Prostate gland (tissue), 2 donors: Measurements from ENCODE around the gene SCIN. TPM values are rescaled to one million over a fixed set of nuclear protein-coding genes. Genes with fewer than 3 reads are reported as not detected.

Experiments
- DNase-seq: peaks from one replicate; pipeline ENCODE4 v3.0.0-alpha.2; 2019; ENCODE audit warnings: low spot score
- H3K27ac ChIP-seq, 2 donors: fragments of 200-600 bp; sonication (generic); 2 replicates each; pipeline ENCODE4 v1.5.1; 2017 to 2019
- H3K27me3 ChIP-seq: fragments of 200-600 bp; sonication (generic); replicated peaks from 2 replicates; pipeline ENCODE4 v1.5.1; 2019; ENCODE audit not compliant: insufficient read depth
- H3K36me3 ChIP-seq, 2 donors: fragments of 200-600 bp; sonication (generic); 1 replicate in 1 of 2; 2 replicates in 1 of 2; pipeline versions ENCODE4 v1.5.1 to v1.8.1; 2017 to 2019
- H3K4me1 ChIP-seq: fragments of 200-600 bp; sonication (generic); replicated peaks from 2 replicates; pipeline ENCODE4 v1.5.1; 2019
- H3K4me3 ChIP-seq, 2 donors: fragments of 200-600 bp; sonication (generic); 2 replicates each; pipeline ENCODE4 v1.5.1; 2017 to 2019
- H3K9me3 ChIP-seq: fragments of 200-600 bp; sonication (generic); 2 replicates; pipeline ENCODE4 v1.5.1; 2017
- POLR2A ChIP-seq: fragments of 450-650 bp; IDR thresholded peaks from one replicate; pipeline ENCODE4 v1.6.1; 2016; ENCODE audit warnings: antibody characterized with exemption, mild to moderate bottlenecking
- POLR2AphosphoS5 ChIP-seq: sonication (generic); formaldehyde crosslinking; IDR thresholded peaks from one replicate; pipeline ENCODE4 v1.6.1; 2017; ENCODE audit warnings: antibody characterized with exemption
- WGBS: methylation state at CpG from one replicate; pipeline ENCODE4 v1.1.5; 2018; 5-methylcytosine and 5-hydroxymethylcytosine counted together
- intact Hi-C: fragments of 100-400 bp; cut with DNase I; formaldehyde crosslinking; loops from one replicate; pipeline ENCODE4 v1.14.2; 2022
- total RNA-seq, 2 donors: library from RNA; depleted of rRNA; stranded (reverse); fragments of >200 nt; gene quantifications; one replicate each; pipeline ENCODE4 v1.1.0, GENCODE V29; 2016
- TF ChIP-seq, protein P1 (sequence below), 4 experiments: fragments of 200-600 bp in 2 of 4; fragments of 450-650 bp in 2 of 4; sonication (generic) in 2 of 4; IDR thresholded peaks; 1 replicate in 3 of 4; 2 replicates in 1 of 4; pipeline ENCODE4 v1.5.1; 2016 to 2019; ENCODE audit warnings: antibody characterized with exemption in 4 of 4, mild to moderate bottlenecking in 2 of 4, moderate library complexity in 2 of 4

The SCIN gene
- total RNA-seq, 2 donors from 2014 or later: 7.6 to 12.2 TPM

DNA sequence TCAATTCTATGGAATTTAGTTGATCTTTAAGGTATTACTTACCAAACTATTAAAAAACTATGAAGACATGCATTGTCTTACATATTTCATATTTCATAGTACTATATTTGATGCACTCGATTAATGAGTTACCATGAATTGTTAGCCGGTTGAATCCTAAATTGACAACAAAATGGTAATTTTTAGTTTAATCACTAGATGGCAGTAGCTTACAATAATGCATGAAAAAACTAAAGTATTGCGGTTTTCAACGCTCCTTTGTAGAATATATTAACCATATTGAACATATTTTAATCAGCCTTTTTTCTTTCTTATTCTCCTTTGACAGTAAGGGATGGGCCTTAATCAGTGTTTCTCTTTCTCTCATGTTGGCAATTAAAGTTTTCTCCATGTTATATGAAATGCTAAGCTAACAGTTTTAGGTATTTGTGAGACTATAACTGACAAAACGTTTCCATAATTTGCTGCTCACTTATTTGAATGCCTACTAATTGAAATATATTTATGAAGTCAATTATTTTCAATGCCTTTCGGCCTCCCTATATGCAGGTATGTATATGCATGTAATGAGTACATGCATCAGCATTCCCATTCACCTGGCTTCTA, 68.4 kb downstream of the SCIN start:
- H3K9me3 ChIP-seq: no peaks in the 10 kb centered on the region
- no peak overlapping the region for H3K27ac ChIP-seq
- WGBS: 13% methylated on average over 6 of the region's 6 CpGs
- no peaks in the 10 kb centered on the region for H3K36me3 ChIP-seq
- H3K27me3 ChIP-seq: no peaks in the 10 kb centered on the region
- H3K4me3 ChIP-seq: no peak overlapping the region
- TF ChIP-seq POLR2AphosphoS5: no peak
- TF ChIP-seq, protein P1, sequence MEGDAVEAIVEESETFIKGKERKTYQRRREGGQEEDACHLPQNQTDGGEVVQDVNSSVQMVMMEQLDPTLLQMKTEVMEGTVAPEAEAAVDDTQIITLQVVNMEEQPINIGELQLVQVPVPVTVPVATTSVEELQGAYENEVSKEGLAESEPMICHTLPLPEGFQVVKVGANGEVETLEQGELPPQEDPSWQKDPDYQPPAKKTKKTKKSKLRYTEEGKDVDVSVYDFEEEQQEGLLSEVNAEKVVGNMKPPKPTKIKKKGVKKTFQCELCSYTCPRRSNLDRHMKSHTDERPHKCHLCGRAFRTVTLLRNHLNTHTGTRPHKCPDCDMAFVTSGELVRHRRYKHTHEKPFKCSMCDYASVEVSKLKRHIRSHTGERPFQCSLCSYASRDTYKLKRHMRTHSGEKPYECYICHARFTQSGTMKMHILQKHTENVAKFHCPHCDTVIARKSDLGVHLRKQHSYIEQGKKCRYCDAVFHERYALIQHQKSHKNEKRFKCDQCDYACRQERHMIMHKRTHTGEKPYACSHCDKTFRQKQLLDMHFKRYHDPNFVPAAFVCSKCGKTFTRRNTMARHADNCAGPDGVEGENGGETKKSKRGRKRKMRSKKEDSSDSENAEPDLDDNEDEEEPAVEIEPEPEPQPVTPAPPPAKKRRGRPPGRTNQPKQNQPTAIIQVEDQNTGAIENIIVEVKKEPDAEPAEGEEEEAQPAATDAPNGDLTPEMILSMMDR (IDR thresholded peaks at IDR 0.05): peak in 3 of 4 experiments; percentile 52 to 65 (median 63)
- TF ChIP-seq POLR2A: no peak
- DNase-seq: no peak
- H3K4me1 ChIP-seq: peaks cover 5% of the 10 kb centered on the region
- intact Hi-C loops: loop anchor here (2.0 kb wide), 1 partner anchor 624 kb away; no protein-coding TSS in a partner anchor

GRCh38 chr7:12640299-12641096, 70.0 kb downstream of the SCIN start:
- no peak overlapping the region for H3K27ac ChIP-seq
- H3K4me1 ChIP-seq: peaks cover 5% of the 10 kb centered on the region
- TF ChIP-seq POLR2AphosphoS5 (no peak), POLR2A (no peak)
- TF ChIP-seq, protein P1 (IDR thresholded peaks at IDR 0.05): no peak
- no peaks in the 10 kb centered on the region for H3K27me3 ChIP-seq
- H3K36me3 ChIP-seq: no peaks in the 10 kb centered on the region
- H3K4me3 ChIP-seq: no peak overlapping the region
- intact Hi-C loops: no loop called here
- whole genome bisulfite sequencing: 50% methylated on average over 7 of the region's 7 CpGs
- no peak for DNase-seq
- no peaks in the 10 kb centered on the region for H3K9me3 ChIP-seq

GRCh38 chr7:12641196-12641595, 70.7 kb downstream of the SCIN start:
- peaks cover 5% of the 10 kb centered on the region for H3K4me1 ChIP-seq
- H3K27me3 ChIP-seq: no peaks in the 10 kb centered on the region
- no peaks in the 10 kb centered on the region for H3K36me3 ChIP-seq
- TF ChIP-seq, protein P1 (IDR thresholded peaks at IDR 0.05): no peak
- TF ChIP-seq POLR2A: no peak
- TF ChIP-seq POLR2AphosphoS5: no peak
- intact Hi-C loops: no loop called here
- H3K9me3 ChIP-seq: no peaks in the 10 kb centered on the region
- no peak overlapping the region for H3K4me3 ChIP-seq
- H3K27ac ChIP-seq: no peak overlapping the region
- DNase-seq: no peak
- 83% methylated on average over 2 of the region's 3 CpGs for WGBS

DNA sequence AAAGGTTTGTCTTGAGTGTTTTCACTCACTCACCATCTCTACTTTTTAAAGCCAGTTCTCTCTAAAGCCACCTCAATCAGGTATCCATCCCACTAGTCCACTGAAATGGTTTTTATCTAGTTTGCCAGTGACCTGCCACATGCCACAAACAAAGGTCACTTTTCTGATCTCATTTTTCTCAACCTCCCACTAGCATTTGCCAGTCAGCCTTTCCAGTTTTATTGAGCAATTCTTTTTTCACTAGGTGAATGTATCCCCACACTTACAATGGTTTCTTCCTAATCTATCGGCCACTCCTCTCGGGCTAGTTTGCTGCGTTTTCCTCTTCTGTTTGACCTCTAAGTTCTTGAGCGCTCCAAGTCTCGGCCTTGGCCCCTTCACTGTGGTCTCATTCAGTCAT, 72.0 kb downstream of the SCIN start:
- no peak overlapping the region for H3K27ac ChIP-seq
- H3K4me3 ChIP-seq: no peak overlapping the region
- H3K9me3 ChIP-seq: no peaks in the 10 kb centered on the region
- no peaks in the 10 kb centered on the region for H3K36me3 ChIP-seq
- intact Hi-C loops: loop anchor here (2.0 kb wide), 1 partner anchor 44 kb away; the partner anchor contains the start of gene ARL4A
- TF ChIP-seq POLR2A (no peak), POLR2AphosphoS5 (no peak)
- TF ChIP-seq, protein P1 (IDR thresholded peaks at IDR 0.05): no peak
- WGBS: 97% methylated on average over 5 of the region's 5 CpGs
- no peaks in the 10 kb centered on the region for H3K27me3 ChIP-seq
- DNase-seq: no peak
- H3K4me1 ChIP-seq: peaks cover 5% of the 10 kb centered on the region
